T-helper 1 cell treated with Interleukin-12 subunit alpha and Interleukin-12 subunit beta and Interleukin-4 antibody, amounts not matched to agents 30 ng/mL and 1 ng/mL, for 36 hours (primary cell): ENCODE results near the gene TNS3. TPM values are rescaled to one million over a fixed set of nuclear protein-coding genes. Genes with fewer than 3 reads are reported as not detected.

ENCODE experiments used
- intact Hi-C: fragments of 100-400 bp; cut with micrococcal nuclease; formaldehyde crosslinking; loops from one replicate; pipeline ENCODE4 v1.15.1; 2024
- total RNA-seq: library from RNA; stranded (reverse); gene quantifications from 2 replicates; pipeline ENCODE4 v1.2.3, GENCODE V29; 2022

Gene TNS3
- total RNA-seq, 1 donor from 2014 or later: 0.51 TPM

GRCh38 chr7:47435889-47436312 is 146.0 kb downstream of the TNS3 start:
- intact Hi-C loops: no loop called here

- intact Hi-C loops: no loop called here
Observed at GRCh38 chr7:47433564-47433895, 148.4 kb downstream of the TNS3 start.

GRCh38 chr7:47432671-47433563 is 149.0 kb downstream of the TNS3 start:
- intact Hi-C loops: no loop called here

- intact Hi-C loops: no loop called here
Observed at GRCh38 chr7:47430422-47430821, 151.5 kb downstream of the TNS3 start.

GRCh38 chr7:47428768-47429472 is 153.0 kb downstream of the TNS3 start:
- intact Hi-C loops: no loop called here

GRCh38 chr7:47428052-47428767 is 153.7 kb downstream of the TNS3 start:
- intact Hi-C loops: no loop called here

- intact Hi-C loops: no loop called here
Observed at GRCh38 chr7:47427051-47427643, 154.8 kb downstream of the TNS3 start.

GRCh38 chr7:47424523-47424922 is 157.4 kb downstream of the TNS3 start:
- intact Hi-C loops: no loop called here

- intact Hi-C loops: no loop called here
Observed at GRCh38 chr7:47423196-47423595, 158.7 kb downstream of the TNS3 start.

- intact Hi-C loops: no loop called here
Observed at GRCh38 chr7:47422611-47423010, 159.3 kb downstream of the TNS3 start.

GRCh38 chr7:47421456-47421855 is 160.5 kb downstream of the TNS3 start:
- intact Hi-C loops: no loop called here

GRCh38 chr7:47420122-47420780 is 161.7 kb downstream of the TNS3 start:
- intact Hi-C loops: no loop called here

- intact Hi-C loops: no loop called here
Observed at GRCh38 chr7:47419471-47419870, 162.4 kb downstream of the TNS3 start.

- intact Hi-C loops: no loop called here
Observed at GRCh38 chr7:47418601-47419309, 163.2 kb downstream of the TNS3 start.

- intact Hi-C loops: no loop called here
Observed at GRCh38 chr7:47416492-47417480, 165.1 kb downstream of the TNS3 start.

- intact Hi-C loops: no loop called here
Observed at GRCh38 chr7:47415318-47416212, 166.3 kb downstream of the TNS3 start.

- intact Hi-C loops: no loop called here
Observed at GRCh38 chr7:47414342-47415317, 167.3 kb downstream of the TNS3 start.
